ENCODE data around the gene RAI14. TPM values are rescaled to one million over a fixed set of nuclear protein-coding genes. Genes with fewer than 3 reads are reported as not detected.
A peak's percentile ranks its signal among the peaks of the same experiment; 100 is the strongest.
"Not testable (repeated sequence)": the region's sequence is repeated elsewhere in the genome, so short reads cannot be mapped to it uniquely, and the experiment has no call there.

The RAI14 gene
- total RNA-seq, 1 experiment from 2014 or later: 57.3 TPM

- no peak for DNase-seq (ENCODE audit: low read depth)
Observed at GRCh38 chr5:34724741-34725140, 68.6 kb downstream of the RAI14 start.

- not testable (repeated sequence) for DNase-seq (ENCODE audit: low read depth)
Observed at GRCh38 chr5:34727166-34727749, 71.1 kb downstream of the RAI14 start.

DNA sequence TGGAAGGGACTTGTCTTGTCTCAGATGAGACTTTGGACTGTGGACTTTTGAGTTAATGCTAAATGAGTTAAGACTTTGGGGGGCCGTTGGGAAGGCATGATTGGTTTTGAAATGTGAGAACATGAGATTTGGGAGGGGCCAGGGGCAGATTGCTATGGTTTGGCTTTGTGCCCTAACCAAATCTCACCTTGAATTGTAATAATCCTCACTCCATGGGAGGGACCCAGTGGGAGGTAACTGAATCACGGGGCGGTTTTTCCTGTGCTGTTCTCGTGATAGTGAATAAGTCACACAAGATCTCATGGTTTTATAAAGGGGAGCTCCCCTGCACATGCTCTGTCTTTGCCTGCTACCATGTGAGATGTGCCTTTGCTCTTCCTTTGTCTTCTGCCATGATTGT is 72.1 kb downstream of the RAI14 start:
- peak; percentile 10 for DNase-seq (ENCODE audit: low read depth)

GRCh38 chr5:34731435-34732232 is 75.5 kb downstream of the RAI14 start:
- no peak for DNase-seq (ENCODE audit: low read depth)

DNA sequence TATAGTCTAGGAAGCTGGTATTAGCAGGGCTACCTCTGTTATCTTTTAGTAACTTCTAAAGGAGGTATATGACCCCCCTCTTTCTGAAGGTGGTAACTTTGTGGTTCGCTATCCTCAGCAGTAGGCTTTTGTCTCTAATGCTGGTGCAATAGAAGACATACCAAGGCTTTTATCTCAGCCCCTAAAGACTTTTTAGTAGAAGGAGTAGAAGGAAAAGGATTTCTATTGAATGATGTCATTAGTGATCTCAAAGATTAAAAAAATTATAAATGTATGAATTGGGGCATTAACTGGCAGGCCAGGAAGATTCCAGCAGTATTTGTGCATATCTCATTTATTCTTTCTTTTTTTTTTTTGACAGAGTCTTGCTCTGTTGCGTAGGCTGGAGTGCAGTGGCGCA is 78.2 kb downstream of the RAI14 start:
- DNase-seq (ENCODE audit: low read depth): no peak

DNA sequence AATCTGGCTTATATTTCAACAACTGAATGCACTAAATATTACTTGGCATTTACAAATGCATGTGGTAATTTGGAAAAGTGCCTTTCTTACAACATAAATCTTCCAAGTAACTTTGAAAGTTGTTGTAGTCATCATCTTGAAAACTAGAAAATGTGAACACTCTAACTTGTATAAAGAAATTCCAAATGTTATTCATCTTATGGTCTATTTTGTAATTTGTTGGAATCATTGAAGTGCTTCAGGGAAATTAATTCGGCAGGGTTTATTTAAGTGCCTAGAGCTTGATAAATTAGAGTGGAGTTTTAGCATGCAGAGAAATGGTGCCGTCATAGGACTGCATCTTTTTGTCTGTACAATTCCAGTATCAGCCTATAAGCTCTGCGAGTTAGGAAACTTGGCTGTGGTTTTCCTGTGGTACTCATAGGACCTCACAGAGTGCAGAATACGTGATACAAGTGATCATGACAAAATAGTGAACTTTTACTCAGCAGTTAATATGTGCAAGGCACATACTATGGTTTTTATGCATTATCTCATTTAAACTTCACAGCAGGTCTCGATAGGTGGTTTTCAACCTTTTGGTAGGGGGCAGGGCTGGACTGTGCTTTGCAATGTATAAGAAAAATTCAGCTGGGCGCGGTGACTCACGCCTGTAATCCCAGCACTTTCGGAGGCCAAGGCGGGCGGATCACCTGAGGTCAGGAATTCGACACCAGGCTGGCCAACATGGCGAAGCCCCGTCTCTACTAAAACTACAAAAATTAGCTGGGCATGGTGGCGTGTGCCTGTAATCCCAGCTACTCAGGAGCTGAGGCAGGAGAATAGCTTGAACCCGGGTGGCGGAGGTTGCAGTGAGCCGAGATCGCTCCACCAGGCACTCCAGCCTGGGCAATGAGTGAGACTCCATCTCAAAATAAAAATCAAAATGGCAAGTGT is 79.6 kb downstream of the RAI14 start:
- peak; percentile 32 for DNase-seq (ENCODE audit: low read depth)

- peak; percentile 13 for DNase-seq (ENCODE audit: low read depth)
Observed at GRCh38 chr5:34736445-34737115, 80.5 kb downstream of the RAI14 start.

DNA sequence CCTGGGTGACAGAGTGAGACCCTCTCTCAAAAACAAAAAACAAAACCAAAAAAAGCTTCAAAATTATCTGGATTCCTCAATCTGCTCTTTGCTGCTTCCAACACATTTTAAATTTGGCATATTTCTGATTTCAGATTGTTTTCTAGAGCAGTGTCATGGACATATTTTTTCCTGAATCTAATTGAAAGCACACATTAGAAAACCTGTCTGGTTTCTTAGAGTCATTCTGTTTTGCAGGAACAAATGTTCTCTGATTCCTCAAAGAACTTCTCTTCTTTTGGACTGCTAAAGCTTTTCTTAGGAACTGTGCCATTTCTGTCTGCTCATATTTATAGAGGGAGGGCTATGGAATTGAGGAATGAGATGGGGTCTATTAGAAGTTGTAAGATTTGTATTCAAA is 81.6 kb downstream of the RAI14 start:
- DNase-seq (ENCODE audit: low read depth): no peak

- DNase-seq (ENCODE audit: low read depth): no peak
Observed at GRCh38 chr5:34738381-34738780, 82.3 kb downstream of the RAI14 start.

- no peak for DNase-seq (ENCODE audit: low read depth)
Observed at GRCh38 chr5:34740389-34740806, 84.3 kb downstream of the RAI14 start.

DNA sequence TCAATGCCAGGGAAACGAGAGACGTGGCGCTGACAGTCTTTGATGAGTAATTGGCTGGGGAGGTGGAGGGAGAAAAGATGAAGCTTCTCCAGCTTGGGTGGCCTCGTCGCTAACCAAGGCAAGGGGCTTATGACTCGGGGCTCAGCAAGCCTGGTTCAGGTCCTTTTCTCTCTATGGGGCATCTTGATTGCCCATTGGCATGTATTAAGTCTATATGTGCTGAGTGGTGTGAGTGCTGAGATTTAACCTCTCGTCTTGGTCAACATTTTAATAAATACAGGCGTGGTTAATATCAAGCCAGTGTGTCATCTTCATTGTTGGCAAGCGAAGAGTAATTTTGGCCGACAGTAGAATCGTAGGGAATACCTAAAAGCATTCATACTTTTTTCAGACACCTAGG is 85.9 kb downstream of the RAI14 start:
- DNase-seq (ENCODE audit: low read depth): no peak

- peak; percentile 54 for DNase-seq (ENCODE audit: low read depth)
Observed at GRCh38 chr5:34743878-34744277, 87.8 kb downstream of the RAI14 start.

- no peak for DNase-seq (ENCODE audit: low read depth)
Observed at GRCh38 chr5:34748431-34748830, 92.3 kb downstream of the RAI14 start.

DNA sequence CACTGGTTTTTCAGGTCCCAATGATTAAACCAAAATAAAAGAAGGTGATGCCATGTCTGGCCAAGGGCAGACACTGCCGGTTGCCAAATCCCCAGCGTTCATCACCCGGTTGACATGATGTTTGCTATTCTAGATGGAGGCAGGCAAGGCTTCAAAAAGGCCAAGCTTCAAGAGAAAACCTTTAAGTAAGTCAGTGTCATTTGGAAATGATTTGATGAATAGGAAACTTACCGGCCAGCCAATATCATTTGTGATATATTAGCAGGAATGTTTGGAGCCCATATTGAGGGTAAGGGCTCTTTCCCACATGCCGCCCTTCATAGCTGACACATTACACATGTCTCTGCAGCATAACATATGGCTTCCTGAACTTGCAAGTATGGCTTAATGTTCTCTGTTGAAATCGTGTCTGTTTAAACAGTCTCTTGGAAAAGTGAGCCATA is 93.3 kb downstream of the RAI14 start:
- no peak for DNase-seq (ENCODE audit: low read depth)

DNA sequence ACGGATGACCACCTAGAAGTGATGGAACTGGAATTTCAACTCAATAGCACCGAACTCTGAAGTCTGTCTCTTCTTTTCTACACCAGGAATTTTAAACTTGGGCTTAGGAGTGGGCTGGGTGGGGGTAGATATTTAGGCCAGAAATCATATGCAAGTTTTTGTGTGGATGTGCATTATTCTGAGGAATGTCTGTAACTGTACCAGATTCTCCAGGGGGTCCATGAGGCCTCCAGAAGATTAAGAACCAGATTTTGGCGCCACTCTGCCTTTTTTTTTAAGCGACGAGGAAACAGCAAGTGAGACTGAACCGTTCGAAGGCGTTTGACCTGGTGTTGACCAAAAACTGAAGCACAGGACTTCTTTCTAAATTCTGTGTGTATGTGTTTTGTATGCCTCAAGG is 94.1 kb downstream of the RAI14 start:
- no peak for DNase-seq (ENCODE audit: low read depth)

GRCh38 chr5:34751807-34752736 is 95.9 kb downstream of the RAI14 start:
- DNase-seq (ENCODE audit: low read depth): no peak

DNA sequence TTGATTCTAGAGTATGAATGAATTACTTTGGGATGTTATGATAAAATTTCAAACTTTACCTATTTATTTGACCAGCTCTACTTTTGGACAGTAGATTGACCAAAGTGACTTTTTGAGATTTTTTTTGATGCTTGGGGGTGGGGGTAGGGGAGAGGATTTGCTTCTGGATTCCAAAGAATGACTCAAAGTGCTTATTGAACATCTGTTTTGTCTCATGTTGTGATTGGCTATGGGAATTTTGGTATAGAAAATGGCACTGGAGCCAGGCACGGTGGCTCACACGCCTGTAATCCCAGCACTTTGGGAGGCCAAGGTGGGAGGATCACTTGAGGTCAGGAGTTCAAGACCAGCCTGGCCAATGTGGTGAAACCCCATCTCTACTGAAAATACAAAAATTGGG is 97.1 kb downstream of the RAI14 start:
- not testable (repeated sequence) for DNase-seq (ENCODE audit: low read depth)

DNA sequence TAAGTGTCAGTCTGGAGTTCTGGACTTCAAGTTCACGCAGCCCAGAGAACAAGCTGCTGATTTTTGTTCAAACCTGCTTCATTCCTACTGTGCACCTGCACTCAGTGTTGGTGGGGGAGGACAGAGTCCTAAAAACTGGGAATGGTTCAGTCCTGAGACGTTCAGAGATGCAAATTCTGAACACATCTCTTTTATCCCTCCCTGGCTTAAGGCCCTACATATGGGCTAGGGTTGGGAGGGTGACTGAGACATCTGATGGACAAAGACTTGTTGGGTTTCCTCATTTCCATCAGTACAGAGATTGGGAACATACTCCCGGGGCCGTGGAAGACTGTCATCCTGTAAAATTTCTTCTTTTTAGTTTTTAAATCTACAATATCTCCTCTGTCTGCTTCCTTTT is 99.8 kb downstream of the RAI14 start:
- DNase-seq (ENCODE audit: low read depth): no peak

GRCh38 chr5:34756781-34757624 is 100.9 kb downstream of the RAI14 start:
- DNase-seq (ENCODE audit: low read depth): no peak
